HG02798 (cell line): ENCODE data around the gene GRHL3.
"Not testable (repeated sequence)": the region's sequence is repeated elsewhere in the genome, so short reads cannot be mapped to it uniquely, and the experiment has no call there.

Experiments
- ATAC-seq: cut with Tn5 transposase; IDR thresholded peaks from one replicate; pipeline ENCODE4 v1.9.1; 2021; ENCODE audit warnings: mild to moderate bottlenecking; ENCODE audit not compliant: unreplicated experiment, poor library complexity

The GRHL3 gene

GRCh38 chr1:24319312-24319863 is at the start of gene GRHL3:
TSS of gene GRHL3 (plus strand) at chr1:24319357. CDS start at chr1:24319552, 195 bp downstream.
- ATAC-seq: no peak

GRCh38 chr1:24274203-24275103 is 44.7 kb upstream of the GRHL3 start:
- ATAC-seq: not testable (repeated sequence)

- no peak for ATAC-seq
These were observed 44.1 kb upstream of the GRHL3 start for GRCh38 chr1:24275104-24275410.

- no peak for ATAC-seq
These were observed 43.6 kb upstream of the GRHL3 start for GRCh38 chr1:24275510-24275909.

- no peak for ATAC-seq
These were observed 42.4 kb upstream of the GRHL3 start for GRCh38 chr1:24276791-24277190.

GRCh38 chr1:24277420-24278169 is 41.6 kb upstream of the GRHL3 start:
- ATAC-seq: no peak

- no peak for ATAC-seq
These were observed 40.4 kb upstream of the GRHL3 start for GRCh38 chr1:24278726-24279125.

- no peak for ATAC-seq
These were observed 39.4 kb upstream of the GRHL3 start for GRCh38 chr1:24279590-24280232.

- no peak for ATAC-seq
These were observed 37.6 kb upstream of the GRHL3 start for GRCh38 chr1:24281591-24281990.

GRCh38 chr1:24282491-24282890 is 36.7 kb upstream of the GRHL3 start:
- no peak for ATAC-seq

GRCh38 chr1:24283326-24284155 is 35.6 kb upstream of the GRHL3 start:
- ATAC-seq: no peak

GRCh38 chr1:24284156-24284471 is 35.0 kb upstream of the GRHL3 start:
- no peak for ATAC-seq

GRCh38 chr1:24285231-24285630 is 33.9 kb upstream of the GRHL3 start:
- ATAC-seq: no peak

GRCh38 chr1:24286246-24287010 is 32.7 kb upstream of the GRHL3 start:
- no peak for ATAC-seq

GRCh38 chr1:24287779-24288178 is 31.4 kb upstream of the GRHL3 start:
- not testable (repeated sequence) for ATAC-seq

- ATAC-seq: no peak
These were observed 30.7 kb upstream of the GRHL3 start for GRCh38 chr1:24288479-24288878.

GRCh38 chr1:24289937-24290595 is 29.1 kb upstream of the GRHL3 start:
- ATAC-seq: no peak

GRCh38 chr1:24290933-24291487 is 28.1 kb upstream of the GRHL3 start:
- ATAC-seq: no peak

GRCh38 chr1:24292103-24292502 is 27.1 kb upstream of the GRHL3 start:
- no peak for ATAC-seq
